NCI-H345 treated with DMSO at 0.1 percent for 48 hours (cell line): ENCODE results near the gene NRG3.

Experiments used
- DNase-seq: peaks from one replicate; lab custom pipeline; 2025; ENCODE audit not compliant: unreplicated experiment; lab: John Stamatoyannopoulos, UW

The NRG3 gene

DNA sequence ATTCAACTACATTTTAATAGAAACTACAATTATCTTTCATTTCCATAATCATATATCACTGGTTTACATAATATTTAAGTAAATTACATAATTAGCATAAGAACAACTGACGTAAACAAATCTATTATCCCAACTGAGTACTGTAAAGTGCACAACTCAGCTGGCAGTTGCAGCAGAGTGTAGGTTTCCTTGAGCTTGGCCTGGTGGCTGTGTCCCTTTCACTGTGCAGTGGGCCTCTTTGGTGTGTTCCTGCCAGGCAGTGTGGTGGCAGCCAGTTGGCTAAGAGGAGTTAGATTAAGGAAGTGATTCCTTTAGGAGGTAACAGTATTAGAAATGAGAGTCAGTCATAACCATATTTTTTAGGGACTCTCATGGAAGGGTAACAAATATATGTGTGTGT lies 7.0 kb downstream of the NRG3 start:
- no peak for DNase-seq

DNA sequence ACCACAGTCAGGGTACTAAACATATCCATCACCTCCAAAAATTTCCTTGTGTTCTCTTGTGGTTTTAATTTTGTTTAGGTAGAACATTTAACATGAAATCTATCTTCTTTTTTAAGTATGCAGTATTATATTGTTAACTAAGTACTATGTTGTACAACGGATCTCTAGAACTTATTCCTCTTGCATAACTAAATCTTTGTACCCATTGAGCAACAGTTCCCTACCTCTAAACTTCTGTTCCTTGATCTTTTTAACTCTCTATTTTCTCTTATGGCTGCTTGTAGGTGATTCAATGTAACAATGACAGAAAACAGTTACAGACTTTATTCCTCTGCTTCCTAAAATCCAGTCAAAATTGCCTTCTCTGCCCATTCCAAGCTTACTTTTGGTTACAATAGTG lies 9.9 kb downstream of the NRG3 start:
- DNase-seq: no peak

DNA sequence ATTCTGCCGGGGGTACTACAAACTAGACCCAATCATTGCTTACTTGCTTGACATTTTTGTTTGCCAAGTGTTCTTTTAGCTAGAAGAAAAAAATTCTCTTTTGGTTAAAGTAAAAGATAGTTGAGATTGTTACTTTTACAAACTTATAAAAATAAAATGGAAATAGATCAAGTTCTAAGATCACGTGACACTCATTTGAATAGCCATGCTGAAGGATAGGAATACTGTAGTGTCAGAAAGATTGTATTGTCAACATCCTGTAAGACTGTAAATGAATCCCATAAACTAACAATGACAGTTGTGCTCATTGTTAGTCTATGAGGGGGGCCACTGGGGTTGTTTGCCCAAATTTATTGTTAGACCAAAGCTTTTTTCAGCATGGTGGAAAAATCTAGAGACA lies 10.5 kb downstream of the NRG3 start:
- DNase-seq: no peak

DNA sequence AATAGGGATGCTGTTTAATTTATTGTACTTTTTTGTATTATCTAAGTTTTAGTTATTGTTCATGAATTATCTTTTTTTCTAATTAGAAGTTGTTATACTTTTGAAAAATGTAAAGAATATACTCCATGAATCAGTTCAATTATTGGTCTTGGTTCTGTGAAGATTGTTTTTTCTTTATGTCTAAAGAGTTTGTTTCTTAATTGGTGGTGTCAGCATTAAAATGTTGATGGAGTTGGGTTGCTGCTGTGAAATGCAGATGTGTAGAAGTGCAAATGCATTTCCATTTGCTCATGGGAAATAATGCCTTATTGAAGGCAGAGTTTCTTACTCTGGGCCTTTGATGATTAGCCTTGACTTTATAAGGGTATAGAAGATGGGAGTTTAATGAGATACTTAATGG lies 11.9 kb downstream of the NRG3 start:
- DNase-seq: no peak

DNA sequence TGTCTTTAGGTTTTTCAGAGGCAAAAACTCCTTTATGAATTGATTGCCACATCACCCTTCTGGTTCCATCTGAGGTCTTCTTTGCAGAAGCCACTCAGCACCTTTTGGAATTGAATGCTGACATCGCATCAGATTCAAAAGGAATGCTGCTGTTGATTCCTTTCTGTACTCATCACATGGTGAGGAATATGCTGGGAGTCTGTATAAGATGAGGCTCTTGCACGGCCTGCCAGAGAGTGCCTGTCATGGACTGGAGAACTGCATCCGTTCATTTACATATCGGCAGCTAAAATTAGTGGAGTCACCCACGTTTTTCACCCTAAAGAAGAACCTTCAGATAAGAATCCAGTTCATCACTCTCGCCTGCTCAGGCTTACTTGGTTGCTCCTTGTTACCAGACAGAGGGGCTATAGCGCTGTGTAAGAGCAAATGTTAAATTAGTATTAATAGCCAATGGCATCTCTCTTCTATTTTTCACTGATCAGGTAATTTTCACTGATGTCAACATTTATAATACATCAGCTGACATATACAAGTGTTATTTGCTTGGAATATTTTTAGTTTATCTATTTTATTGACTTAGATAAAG lies 14.3 kb downstream of the NRG3 start:
- no peak for DNase-seq

DNA sequence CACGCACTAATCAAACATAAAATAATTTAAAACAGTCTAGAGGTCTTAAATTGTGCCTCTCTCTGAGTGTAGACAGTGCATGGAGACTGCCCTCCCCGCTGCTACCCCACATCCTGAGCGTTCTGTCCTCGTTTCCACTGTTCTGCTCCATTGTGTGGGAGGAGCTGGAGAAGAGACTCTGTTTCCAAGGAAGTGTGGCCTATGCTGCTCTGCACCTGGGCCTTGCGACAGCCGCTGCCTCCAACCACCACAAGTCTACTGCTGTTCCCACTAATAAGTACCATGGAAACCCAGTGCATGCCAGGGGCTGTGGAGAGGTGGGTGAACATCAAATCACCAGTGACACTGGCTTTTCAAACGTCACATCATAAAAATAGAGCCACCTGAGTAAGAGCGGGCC lies 19.6 kb downstream of the NRG3 start:
- DNase-seq: no peak

DNA sequence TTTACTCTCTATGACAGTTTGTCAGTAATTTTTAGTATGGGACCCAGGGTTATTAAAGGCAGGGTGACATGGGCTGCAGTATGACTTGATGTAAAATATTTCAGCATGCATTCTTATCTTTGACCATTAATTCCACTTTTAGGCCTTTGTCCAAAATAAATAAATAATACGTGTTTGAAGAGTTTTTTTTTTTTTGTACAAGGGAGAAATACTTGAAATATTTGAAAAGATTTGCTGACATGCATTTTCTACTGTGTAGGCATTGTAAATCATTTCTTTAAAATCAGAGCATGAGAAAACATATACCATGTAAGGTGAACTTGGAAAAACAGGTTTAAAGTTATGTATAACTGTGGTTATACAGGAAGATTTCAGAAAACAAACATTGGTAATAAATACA lies 23.5 kb downstream of the NRG3 start:
- no peak for DNase-seq

DNA sequence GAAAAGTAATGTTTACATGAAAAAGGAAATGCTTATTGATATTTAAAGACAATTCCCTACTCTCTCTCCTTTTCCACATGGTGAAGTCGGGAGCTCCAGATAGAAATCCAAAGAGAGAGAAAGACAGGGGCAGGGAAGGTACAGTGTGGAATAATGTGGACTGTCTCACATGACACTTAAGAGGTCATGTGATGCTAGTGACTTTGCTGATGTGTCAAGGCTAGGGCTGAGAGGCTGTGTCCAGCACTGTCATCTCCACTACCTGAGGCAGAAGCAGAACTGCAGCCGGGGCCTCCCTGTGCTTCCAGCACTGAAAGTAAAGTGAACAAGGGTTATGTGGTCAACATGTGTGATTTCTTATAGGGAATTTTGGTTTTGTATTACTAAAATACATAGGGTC lies 26.0 kb downstream of the NRG3 start:
- no peak for DNase-seq

DNA sequence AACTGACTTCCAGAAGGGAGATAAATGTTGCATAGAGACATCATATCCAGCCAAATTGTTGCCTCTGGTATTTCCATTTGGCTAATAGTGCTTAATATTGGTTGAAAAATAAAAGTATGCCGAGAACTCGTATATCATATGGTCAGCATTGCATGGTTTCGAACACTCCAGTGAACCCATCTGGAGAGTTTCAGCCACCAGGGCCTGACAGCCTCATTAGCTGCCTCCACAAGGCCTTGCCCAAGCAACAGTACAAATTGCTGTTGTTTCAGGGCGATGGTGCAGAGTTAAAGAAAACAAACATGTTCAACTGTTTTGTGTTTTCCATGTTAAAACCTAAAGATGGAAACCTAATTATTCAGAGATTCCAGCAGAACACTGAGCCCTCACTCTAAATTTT lies 28.5 kb downstream of the NRG3 start:
- DNase-seq: no peak

DNA sequence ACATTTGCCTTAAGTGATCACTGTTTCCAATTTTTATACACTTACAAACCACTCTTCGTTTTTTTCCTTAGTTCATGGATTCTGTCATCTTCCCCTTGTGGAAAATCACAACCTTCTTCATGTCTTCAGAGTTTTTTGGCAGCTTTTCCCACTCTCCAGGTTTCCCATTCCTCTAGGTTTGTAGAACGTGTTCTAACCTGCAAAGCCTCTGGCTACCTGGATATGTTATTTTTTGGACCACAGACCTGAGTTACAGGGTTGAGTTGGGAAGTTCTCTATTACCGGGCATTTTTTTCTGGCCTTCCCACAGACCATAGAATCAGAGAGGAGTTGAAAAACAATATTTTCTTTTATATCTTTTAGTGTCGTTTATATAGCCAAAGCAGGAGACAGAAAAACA lies 30.2 kb downstream of the NRG3 start:
- DNase-seq: no peak

DNA sequence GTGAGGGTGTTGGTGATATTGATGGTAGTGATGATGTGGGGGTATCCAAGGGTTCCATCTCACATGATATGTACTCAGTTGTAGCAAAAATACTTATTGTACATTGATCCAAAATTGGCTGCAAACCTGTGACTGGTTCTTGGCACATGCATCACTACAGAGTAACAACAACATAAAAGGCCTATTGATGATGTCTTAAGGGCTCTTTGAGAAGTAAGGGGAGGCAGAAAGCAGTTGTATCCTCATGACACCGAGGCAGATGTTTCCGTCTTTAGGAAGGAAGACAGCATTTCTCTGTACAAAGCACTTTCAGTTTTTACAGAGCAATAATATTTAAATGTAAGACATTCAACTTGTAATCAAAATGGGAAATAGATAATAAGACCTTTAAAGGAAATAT lies 34.5 kb downstream of the NRG3 start:
- no peak for DNase-seq

DNA sequence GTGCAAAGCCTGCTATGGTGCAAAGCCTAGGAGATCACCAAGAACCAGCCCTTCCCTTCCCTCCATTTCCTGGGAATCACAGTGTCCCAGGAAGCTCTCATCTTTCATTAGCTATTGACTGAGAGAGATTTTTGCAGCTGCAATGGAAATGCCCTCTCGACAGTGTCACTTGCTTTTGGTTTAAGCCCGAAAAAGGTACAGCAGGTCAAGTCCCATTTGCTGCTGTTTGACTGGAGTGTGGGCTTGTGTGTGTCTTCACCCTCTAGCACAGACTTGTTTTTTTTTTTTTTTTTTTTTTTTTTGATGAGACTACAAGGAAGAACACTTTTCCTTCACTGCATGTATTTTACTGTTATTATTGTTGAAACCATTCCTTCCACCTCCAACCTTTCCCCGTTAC lies 36.3 kb downstream of the NRG3 start:
- no peak for DNase-seq

DNA sequence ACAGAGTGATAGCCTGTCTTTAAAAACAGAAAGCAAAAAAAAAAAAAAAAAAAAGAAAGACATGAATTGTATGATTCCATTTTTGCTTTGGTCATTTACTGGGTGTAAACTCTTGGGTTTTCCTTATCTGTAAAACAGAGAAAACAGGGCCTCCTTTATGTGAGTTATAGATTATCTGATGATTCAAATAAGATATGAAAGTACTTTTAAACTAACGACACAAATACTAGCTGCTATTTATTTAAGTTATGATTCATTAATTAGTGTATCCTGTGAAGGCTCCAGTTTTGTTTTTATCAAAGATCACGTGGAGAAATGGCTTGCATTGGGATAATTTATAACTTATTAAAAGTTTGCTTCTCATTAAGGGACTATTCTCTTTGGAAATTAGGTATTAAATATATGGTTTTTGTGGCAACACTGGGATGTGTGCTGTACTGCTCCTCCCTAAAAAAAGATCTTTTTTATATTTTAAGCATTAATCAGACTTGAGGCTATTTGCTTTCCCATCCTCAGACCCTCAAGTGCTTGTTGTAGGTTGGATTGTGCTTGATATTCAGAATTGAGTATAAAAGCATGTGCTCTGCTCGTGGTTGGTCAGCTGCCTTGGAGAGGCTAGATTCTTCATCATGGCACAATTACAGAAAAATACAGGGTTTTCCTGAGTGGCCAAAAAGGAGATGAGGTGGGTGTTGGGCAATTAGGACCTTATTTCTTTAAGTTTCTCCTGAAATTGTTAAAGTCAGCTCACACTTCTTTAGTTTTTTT lies 39.9 kb downstream of the NRG3 start:
- DNase-seq: no peak

DNA sequence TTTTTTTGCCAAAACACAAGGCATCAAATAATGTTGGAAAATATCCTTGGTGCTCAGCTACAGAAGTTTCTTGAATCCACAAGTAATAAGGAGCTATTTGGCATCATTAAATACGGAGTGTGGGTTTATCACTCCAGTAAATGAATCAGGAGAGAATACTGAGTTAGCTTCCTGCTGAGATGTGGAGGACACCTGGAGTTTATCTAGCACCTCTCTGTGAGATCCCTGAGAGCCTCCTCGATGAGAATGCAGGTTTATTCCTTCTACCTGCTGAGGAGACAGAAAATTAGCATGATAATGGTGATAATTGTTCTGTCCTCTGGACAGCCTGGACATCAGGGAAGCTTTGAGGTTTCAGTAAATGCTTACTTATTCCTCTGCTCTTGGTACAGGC lies 40.5 kb downstream of the NRG3 start:
- peak; percentile 9 for DNase-seq

DNA sequence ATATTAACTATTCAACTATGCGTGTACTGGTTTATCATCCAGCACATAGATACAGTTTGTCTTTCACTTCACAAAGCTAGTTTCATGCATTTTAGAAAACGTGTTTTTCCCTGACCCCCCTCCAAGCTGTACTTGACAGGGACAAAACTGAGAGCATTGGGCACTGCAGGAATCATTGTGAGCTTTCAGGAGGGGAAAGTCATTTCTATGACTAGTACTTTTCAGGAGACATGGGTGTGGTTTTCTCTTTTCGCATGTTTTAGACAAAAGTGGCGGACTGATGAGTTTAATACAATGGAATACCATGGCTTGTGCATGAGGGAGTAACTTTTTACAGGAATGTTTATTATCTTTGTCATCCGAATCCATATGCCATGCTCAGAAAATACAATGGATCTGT lies 42.7 kb downstream of the NRG3 start:
- no peak for DNase-seq

DNA sequence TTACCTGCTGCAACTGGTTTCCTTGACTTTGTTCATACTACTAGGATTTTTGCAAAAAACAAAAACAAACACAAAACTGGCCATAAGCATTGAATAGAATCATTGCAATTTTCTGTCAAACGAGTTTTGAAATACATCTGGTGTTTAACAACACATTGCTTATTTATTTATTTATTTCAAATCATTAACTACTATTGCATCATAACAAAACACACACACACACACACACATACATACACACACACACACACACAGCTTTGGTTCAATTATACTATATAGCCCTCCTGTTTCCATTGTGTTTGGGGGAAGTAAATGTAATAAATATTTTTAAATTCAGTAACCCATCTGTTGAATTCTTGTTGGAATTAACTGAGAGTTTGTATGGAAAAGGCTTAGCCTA lies 43.8 kb downstream of the NRG3 start:
- no peak for DNase-seq

DNA sequence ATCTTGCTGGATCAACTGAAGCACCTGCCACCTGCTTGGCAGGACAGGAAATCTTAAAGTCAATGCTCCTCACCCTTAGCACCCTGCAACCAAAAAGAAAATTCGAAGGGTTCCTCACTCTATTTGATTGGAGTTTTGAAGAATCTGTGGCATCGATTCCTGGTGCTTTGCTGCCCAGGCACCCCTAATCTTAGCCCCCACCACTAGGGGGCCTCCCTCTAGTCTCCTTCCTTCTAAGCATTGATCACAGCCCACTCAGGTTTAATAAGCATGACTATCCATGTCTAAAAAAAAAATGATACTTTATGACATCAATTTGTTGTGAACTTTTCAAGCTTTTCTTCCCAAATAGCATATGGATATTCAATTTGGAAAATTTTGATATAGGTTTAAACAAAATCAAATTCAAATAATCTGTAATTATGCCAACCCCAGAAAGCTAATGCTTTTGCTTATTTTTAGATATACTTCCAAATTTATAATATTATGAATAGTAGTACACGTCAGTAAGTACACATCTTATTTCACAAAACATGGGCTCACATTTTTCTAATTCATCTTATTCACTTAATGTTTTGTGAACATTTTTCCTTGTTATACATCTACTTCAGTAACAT lies 45.3 kb downstream of the NRG3 start:
- no peak for DNase-seq

DNA sequence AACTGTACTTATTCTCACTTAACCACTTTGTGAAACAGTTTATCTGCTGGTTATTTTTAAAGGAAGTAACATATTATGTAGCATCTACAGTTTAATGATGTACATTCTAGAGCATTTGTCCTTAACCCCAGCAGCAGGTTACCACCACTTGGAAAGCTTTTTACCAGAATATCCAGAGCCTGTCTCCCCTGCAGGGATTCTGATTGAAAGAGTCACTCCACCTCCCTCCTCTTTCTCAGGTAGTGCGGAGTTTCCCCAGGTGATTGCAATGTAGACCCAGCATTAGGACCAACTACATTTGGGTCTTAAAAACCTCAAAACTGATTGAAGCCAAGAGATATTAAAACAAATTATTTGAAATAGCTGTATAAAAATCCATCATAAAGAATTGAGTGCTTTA lies 53.1 kb downstream of the NRG3 start:
- DNase-seq: no peak

DNA sequence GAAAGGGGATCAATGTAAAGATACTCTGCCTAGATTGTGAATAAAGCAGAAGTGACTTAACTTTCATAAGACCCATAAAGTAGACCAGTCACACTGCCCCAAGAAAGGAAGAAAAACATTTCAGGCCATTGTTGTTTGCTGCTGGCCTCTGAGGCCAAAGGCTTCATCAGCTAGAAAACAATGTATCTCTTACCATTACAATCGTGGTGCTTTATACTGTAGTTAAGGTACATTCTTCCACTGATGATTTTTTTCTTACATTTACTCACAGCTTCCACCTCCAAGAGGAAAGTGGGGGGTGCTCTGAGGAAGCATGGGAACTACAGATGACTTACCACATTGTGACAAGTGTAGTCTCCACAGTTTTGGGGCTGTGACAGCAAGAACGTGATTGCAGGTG lies 68.6 kb downstream of the NRG3 start:
- no peak for DNase-seq

DNA sequence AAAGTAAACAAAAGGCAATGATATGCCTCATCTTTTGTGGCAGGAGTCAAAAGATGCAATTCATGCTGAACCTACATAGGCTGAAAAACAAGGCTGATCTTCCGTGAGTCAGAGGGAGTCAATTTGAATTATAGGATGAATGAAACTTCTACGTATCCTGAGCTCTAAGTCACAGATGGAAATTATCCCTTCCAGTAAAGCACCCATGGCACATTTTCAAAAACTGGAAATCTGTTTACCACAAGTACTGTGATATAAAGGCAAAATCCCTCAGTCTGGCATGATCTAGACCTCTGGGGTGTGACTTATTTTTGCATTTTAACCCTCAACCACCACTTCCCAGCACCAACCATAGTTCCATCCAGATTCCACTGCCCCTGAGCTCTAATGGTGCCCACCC lies 69.6 kb downstream of the NRG3 start:
- no peak for DNase-seq

DNA sequence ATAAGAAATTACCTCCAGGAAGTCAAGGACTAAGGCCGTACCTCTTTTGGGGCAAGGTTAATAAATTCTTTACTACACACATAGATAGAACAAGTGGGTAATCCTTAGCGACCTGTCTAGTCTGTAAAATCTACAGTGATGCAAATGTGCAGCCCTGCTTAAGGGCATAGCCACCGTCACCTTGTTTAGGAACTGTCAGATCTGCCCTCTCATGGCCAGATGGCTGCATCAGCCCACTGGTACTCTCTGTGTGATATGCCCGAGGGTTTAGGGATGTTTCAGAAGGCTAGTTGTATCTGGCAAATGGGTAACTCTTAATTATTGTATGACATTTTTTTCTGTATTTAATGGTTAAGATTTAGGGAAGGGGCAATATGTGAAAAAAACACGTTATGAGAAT lies 74.3 kb downstream of the NRG3 start:
- no peak for DNase-seq

DNA sequence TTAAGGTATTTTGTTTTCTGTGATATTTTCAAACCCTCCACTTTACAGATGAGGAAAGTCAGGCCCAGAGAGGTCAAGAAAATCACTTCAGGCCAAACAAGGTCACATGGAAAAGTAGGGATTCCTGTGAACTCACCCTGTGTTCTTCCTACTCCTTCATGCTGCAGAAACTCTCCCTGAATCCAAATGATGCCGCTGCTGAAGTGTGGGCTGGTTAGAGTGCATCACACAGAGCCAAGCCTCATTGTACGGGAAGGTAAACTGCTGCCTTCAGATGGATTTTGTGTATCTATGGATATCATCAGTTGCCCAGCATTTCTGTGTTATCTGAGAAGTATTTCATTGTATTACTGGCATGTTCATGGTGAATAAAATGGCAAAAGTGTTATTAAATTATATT lies 75.4 kb downstream of the NRG3 start:
- DNase-seq: no peak

DNA sequence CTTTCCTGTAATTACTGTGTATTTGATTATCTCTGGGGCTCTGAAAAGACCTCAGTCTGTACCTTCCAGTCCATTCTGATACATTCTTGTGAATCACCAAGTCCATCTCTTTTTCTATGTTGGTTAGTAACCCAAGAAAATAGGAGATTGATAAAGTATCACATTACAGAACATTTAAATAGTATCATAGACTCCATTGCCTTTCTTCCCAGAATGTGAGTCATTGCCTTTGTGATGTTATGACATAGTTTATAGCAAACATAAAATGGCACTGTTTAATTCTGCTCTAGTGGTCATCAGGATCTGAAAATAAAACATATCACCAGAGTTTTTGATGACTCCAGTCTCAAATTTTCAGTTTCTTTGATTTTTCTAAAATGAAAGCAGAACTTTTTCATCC lies 78.4 kb downstream of the NRG3 start:
- no peak for DNase-seq
